MM.1S (cell line): ENCODE measurements around the gene SP4.

Experiments
- DNase-seq: peaks from one replicate; pipeline ENCODE4 v3.0.0-alpha.2; 2015
- H2AFZ ChIP-seq: fragments of 300-600 bp; sonication (generic); 2 replicates; pipeline ENCODE4 v1.6.0; 2016; ENCODE audit warnings: antibody characterized with exemption, low read length
- H3F3A ChIP-seq: fragments of 300-600 bp; sonication (generic); 2 replicates; pipeline ENCODE4 v1.6.1; 2016; ENCODE audit warnings: mild to moderate bottlenecking, antibody characterized with exemption, low read length, moderate library complexity, mixed read lengths; ENCODE audit not compliant: insufficient read depth
- H3K27ac ChIP-seq: fragments of 300-600 bp; sonication (generic); 2 replicates; pipeline ENCODE4 v1.5.1; 2016; ENCODE audit warnings: mild to moderate bottlenecking, low read length
- H3K27me3 ChIP-seq: fragments of 300-600 bp; sonication (generic); replicated peaks from 2 replicates; pipeline ENCODE4 v1.6.0; 2016; ENCODE audit warnings: low read length; ENCODE audit not compliant: insufficient read depth
- H3K36me3 ChIP-seq: fragments of 300-600 bp; sonication (generic); replicated peaks from 2 replicates; pipeline ENCODE4 v1.6.1; 2016; ENCODE audit warnings: mild to moderate bottlenecking, low read length, mixed read lengths; ENCODE audit not compliant: insufficient read depth
- H3K4me1 ChIP-seq: fragments of 300-600 bp; sonication (generic); 2 replicates; pipeline ENCODE4 v1.6.1; 2016; ENCODE audit warnings: low read length, mixed read lengths
- H3K4me2 ChIP-seq: fragments of 300-600 bp; sonication (generic); 2 replicates; pipeline ENCODE4 v1.6.0; 2016; ENCODE audit warnings: low read depth, low read length
- H3K4me3 ChIP-seq: fragments of 300-600 bp; sonication (generic); 2 replicates; pipeline ENCODE4 v1.5.1; 2016; ENCODE audit warnings: low read length, mixed read lengths
- H3K79me2 ChIP-seq: fragments of 300-600 bp; sonication (generic); 2 replicates; pipeline ENCODE4 v1.6.1; 2016; ENCODE audit warnings: mixed run types, low read length, mixed read lengths
- H3K9ac ChIP-seq: fragments of 300-600 bp; sonication (generic); 2 replicates; pipeline ENCODE4 v1.6.1; 2016; ENCODE audit warnings: low read length, mixed read lengths
- H3K9me2 ChIP-seq: fragments of 300-600 bp; sonication (generic); replicated peaks from 2 replicates; pipeline ENCODE4 v1.6.1; 2016; ENCODE audit warnings: mild to moderate bottlenecking, low read length, mixed read lengths; ENCODE audit not compliant: insufficient read depth
- H3K9me3 ChIP-seq: fragments of 300-600 bp; sonication (generic); replicated peaks from 2 replicates; pipeline ENCODE4 v1.6.1; 2016; ENCODE audit warnings: mild to moderate bottlenecking, low read length, mixed read lengths; ENCODE audit not compliant: insufficient read depth
- H4K20me1 ChIP-seq: fragments of 300-600 bp; sonication (generic); 2 replicates; pipeline ENCODE4 v1.6.1; 2016; ENCODE audit warnings: mild to moderate bottlenecking, low read length, moderate library complexity, mixed read lengths; ENCODE audit not compliant: insufficient read depth
- EZH2 ChIP-seq: fragments of 300-600 bp; sonication (generic); optimal IDR thresholded peaks from 2 replicates; pipeline ENCODE3; 2017; ENCODE audit warnings: low read depth, mild to moderate bottlenecking, antibody characterized with exemption, low read length, mixed read lengths
- EZH2phosphoT487 ChIP-seq: fragments of 300-600 bp; sonication (generic); IDR thresholded peaks from 2 replicates; pipeline ENCODE4 v1.6.1; 2018; ENCODE audit warnings: antibody characterized with exemption, low read length
- TF ChIP-seq, protein P1 (sequence below): fragments of 300-600 bp; sonication (generic); IDR thresholded peaks from 2 replicates; pipeline ENCODE4 v1.5.1; 2016; ENCODE audit warnings: antibody characterized with exemption, low read length, mixed read lengths

The SP4 gene

GRCh38 chr7:21443149-21443841 is 15.4 kb downstream of the SP4 start:
- no peaks in the 10 kb centered on the region for H4K20me1 ChIP-seq
- no peak overlapping the region for H3K9ac ChIP-seq
- H3K27me3 ChIP-seq, result no peaks in the 10 kb centered on the region
- no peak overlapping the region for H3K4me2 ChIP-seq
- no peaks in the 10 kb centered on the region for H3K9me2 ChIP-seq
- H3K4me3 ChIP-seq, result no peak overlapping the region
- H3F3A ChIP-seq, result no peaks in the 10 kb centered on the region
- H3K4me1 ChIP-seq, result no peaks in the 10 kb centered on the region
- H2AFZ ChIP-seq, result no peak overlapping the region
- no peaks in the 10 kb centered on the region for H3K36me3 ChIP-seq
- no peaks in the 10 kb centered on the region for H3K9me3 ChIP-seq
- no peak for DNase-seq
- no peaks in the 10 kb centered on the region for H3K79me2 ChIP-seq
- TF ChIP-seq EZH2 (no peak), EZH2phosphoT487 (no peak)
- TF ChIP-seq, protein P1, sequence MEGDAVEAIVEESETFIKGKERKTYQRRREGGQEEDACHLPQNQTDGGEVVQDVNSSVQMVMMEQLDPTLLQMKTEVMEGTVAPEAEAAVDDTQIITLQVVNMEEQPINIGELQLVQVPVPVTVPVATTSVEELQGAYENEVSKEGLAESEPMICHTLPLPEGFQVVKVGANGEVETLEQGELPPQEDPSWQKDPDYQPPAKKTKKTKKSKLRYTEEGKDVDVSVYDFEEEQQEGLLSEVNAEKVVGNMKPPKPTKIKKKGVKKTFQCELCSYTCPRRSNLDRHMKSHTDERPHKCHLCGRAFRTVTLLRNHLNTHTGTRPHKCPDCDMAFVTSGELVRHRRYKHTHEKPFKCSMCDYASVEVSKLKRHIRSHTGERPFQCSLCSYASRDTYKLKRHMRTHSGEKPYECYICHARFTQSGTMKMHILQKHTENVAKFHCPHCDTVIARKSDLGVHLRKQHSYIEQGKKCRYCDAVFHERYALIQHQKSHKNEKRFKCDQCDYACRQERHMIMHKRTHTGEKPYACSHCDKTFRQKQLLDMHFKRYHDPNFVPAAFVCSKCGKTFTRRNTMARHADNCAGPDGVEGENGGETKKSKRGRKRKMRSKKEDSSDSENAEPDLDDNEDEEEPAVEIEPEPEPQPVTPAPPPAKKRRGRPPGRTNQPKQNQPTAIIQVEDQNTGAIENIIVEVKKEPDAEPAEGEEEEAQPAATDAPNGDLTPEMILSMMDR, result no peak
- H3K27ac ChIP-seq, result no peak overlapping the region

- Histone ChIP-seq H3K4me3 (no peak overlapping the region), H3K9ac (no peak overlapping the region), H3K27ac (no peak overlapping the region), H3K4me1 (no peaks in the 10 kb centered on the region), H3K27me3 (no peaks in the 10 kb centered on the region), H3K4me2 (no peak overlapping the region), H3K9me2 (no peaks in the 10 kb centered on the region), H3K9me3 (no peaks in the 10 kb centered on the region), H3K79me2 (no peaks in the 10 kb centered on the region), H4K20me1 (no peaks in the 10 kb centered on the region), H3F3A (no peaks in the 10 kb centered on the region), H3K36me3 (no peaks in the 10 kb centered on the region), H2AFZ (no peak overlapping the region)
- no peak for DNase-seq
- TF ChIP-seq, protein P1, result no peak
- TF ChIP-seq EZH2 (no peak), EZH2phosphoT487 (no peak)
Measured at GRCh38 chr7:21448974-21449373, 21.1 kb downstream of the SP4 start.

DNA sequence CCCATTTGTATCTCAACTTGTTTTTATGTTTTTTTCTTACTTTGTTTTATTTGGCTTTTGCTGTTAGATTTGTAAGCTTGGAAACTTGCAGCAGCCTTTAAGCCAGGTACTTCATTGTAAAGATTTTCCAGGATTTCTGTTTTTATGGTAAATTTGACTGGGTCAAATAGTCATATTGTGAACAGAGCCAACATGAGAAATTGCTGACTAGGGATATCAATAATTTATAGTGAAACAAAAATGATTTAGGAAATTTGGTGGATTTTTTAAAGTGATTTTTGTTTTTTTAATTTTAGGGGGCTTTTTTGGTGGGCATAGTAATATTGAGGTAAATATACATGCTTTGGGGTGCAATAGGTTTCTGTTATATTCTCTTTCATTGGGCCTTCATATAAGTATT is 22.2 kb downstream of the SP4 start:
- TF ChIP-seq, protein P1, result no peak
- TF ChIP-seq EZH2, result no peak
- no peak for TF ChIP-seq EZH2phosphoT487

More for the DNA sequence above, 22.2 kb downstream of the SP4 start:
- Histone ChIP-seq H3K27ac (no peak overlapping the region), H3K4me1 (no peaks in the 10 kb centered on the region), H3K36me3 (no peaks in the 10 kb centered on the region), H3K9ac (no peak overlapping the region), H4K20me1 (no peaks in the 10 kb centered on the region), H3F3A (no peaks in the 10 kb centered on the region), H3K79me2 (no peaks in the 10 kb centered on the region), H2AFZ (no peak overlapping the region), H3K9me3 (no peaks in the 10 kb centered on the region), H3K27me3 (no peaks in the 10 kb centered on the region), H3K9me2 (no peaks in the 10 kb centered on the region), H3K4me3 (no peak overlapping the region), H3K4me2 (no peak overlapping the region)
- no peak for DNase-seq
